NCI-H1694 (cell line): ENCODE data around the gene HRH3.

Experiments
- DNase-seq: peaks from one replicate; lab custom pipeline; 2025; lab: John Stamatoyannopoulos, UW

HRH3 gene

DNA sequence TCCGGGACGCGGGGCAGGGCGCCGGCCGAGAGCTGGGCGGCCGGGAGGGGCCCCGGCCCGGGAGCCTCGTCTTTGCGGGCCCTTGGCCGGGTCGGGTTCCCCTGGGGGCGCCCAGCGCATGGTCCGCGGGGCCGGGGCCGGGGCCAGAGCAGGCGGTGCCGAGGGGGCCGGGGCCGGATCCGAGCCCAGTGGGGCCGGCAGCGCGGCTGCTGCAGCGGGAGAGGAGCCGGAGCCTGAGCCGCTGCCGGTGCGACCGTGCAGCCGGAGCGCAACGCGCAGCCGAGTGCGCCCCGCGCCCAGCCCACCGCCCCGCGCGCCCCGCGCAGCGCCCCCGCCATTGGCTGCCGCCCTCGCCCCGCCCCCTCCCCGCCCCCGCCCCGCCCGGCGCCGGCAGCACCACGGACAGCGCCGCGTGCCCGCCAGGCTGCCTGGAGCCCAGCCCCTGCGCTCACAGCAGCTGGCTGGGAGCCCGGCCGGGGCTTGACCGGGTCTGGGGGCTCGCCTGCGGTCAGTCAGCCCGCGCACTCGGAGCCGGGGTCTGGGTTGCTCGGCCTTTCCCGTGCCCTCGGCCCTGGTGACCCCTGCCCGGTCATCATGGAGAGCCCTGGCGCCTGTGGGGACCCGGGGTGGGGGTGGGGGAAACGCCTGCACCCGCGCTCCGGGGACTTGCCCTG, at the start of gene HRH3:
Gene HRH3 (minus strand): TSS at position 287 of the 674 bp plus-strand sequence. CDS start 308 bp downstream, outside the sequence.
- DNase-seq, result no peak

DNA sequence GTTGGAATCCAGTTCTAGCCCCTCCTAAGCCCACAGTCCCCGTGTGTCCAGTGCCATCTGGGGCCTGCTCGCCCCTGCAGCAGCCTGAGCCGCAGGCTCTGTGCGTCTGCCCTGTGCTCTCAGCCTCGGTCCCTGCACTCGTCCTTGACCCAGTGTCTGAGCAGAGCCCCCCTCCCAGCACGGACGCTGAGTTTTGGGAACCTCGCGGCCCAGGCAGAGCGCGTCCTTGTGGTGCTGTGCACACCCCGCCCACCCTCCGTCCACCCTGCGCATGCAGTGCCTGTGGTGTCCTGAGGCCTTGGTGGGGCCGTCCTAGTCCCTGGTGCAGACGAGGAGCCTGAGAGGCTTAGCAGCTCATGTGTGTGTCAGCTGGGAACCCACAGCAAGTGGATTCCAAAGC, 49.8 kb upstream of the HRH3 start:
- no peak for DNase-seq

DNA sequence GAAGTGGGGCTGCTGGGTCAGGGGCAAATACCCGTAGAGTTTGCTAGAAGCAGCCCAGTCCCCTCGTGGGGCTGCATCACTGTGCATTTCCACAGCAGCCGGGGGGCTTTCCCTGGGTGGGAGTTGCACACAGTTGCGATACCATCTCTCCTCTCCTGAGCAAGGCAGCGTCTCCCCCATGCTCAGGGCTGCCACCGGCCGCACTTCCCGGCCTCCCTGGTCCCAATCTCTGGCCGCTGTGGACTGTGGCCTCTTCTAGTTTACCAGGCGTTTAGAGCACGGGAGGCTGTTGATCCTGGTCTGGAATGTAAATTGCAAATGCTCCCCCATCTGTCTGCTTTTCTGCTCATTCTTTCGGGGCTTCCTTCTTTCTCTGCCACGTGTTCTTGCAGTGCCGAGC, 49.3 kb upstream of the HRH3 start:
- no peak for DNase-seq

DNA sequence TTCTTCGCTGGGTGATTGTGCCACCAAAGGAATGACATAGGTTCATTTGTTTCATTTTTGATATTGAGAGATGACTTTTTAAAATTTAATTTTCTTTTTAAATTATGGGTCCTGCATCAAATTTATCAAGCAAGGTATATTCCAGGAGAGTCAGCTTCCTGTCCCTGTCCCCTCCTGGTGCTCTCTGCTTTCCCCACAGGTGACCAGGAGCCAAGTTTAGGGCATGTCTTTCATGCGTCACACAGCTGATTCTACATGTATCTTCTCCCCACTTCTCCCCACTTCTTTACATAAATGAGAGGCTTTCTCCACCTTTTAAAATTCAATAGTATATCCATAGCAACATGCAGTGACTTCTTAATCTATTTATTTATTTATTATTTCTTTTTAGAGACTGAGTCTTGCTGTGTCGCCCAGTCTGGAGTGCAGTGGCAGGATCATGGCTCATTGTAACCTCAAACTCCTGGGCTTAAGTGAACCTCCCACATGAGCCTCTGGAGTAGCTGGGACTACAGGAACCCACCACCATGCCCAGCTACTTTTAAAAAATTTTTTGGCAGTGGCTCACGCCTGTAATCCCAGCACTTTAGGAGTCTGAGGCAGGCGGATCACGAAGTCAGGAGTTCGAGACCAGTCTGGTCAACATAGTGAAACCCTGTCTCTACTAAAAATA, 48.3 kb upstream of the HRH3 start:
- DNase-seq, result no peak

DNA sequence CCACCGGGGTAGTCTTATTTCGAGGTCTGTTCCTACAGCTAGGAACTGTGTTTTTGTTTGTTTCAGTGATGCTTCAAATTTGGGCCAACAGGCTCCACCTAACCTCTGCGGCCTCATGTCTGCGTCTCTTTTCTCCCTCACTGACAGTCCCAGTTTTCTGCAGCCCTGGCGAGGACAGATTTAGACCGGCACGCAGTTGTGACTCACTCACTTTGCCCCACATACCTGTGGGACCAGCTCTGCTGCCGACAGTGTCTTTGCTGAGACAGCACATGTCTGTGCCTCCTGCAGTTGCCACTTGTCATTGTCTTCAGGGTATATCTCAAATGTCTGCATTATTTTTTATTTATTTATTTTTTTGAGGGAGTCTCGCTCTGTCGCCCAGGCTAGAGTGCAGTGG, 47.5 kb upstream of the HRH3 start:
- DNase-seq, result no peak

DNA sequence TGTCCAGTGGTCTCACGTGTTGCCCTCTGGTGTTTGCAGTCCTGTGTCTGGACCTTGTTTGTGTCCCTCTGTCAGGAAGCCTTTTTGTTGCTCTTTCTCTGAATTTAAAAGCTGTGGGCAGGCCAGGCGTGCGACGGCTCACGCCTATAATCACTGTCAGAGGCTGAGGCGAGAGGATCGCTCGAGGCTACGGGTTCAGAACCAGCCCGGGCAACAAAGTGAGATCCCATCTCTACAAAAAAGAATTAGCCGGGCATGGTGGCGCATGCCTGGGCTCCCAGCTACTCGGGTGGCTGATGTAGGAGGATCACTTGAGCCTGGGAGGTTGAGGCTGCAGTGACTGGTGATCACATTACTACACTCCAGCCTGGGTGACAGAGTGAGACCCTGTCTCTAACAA, 46.8 kb upstream of the HRH3 start:
- DNase-seq, result no peak

DNA sequence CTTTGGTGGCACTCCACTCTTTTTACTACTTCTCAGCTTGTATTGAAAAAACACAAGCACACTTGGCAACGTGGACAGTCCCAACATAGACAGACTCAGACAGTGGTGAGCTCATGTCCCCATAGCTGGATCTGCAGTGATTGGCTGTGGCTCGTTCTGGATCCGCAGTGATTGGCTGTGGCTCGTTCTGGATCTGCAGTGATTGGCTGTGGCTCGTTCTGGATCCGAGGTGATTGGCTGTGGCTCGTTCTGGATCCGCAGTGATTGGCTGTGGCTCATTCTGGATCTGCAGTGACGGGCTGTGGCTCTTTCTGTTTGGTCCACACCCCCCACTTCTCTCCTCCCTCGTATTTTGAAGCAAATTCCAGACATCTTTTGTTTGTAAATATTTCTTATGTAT, 46.3 kb upstream of the HRH3 start:
- DNase-seq, result no peak

DNA sequence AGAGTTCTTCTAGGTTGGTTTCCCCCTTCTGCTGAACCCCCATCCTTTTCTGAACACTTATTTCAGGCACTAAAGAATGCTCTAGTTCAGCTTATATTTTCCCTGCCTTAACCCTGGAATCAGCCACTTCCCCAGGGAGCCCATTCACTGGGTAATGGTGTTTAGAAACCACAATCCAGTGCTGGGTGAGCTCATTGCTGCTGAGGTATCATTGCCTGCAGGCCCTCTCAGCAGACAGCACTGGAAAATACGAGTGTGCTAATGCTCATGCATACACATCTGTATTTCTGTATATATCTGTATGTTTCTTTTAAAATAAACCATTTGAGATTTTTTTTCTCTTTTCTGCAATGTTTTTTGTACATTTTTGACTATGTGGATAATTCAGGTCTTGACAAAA, 45.3 kb upstream of the HRH3 start:
- DNase-seq, result no peak

DNA sequence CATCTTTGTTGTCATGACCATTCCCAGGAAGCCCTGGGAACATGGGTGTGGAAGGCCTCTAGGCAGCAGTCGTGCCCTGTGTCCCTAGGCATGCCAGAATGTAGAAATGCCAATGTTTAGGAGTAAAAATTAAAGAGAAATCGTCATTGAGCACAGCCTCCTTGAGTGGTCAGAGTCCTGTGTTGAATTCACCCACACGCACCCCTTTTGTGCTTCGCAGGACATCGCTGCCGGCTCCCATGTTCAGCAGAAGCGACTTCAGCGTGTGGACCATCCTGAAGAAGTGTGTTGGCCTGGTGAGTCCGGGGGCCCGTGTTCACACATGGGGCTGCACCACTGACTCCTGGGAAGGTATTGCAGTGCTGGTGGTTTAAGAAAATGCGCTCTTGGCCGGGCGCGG, 43.3 kb upstream of the HRH3 start:
- DNase-seq, result no peak

DNA sequence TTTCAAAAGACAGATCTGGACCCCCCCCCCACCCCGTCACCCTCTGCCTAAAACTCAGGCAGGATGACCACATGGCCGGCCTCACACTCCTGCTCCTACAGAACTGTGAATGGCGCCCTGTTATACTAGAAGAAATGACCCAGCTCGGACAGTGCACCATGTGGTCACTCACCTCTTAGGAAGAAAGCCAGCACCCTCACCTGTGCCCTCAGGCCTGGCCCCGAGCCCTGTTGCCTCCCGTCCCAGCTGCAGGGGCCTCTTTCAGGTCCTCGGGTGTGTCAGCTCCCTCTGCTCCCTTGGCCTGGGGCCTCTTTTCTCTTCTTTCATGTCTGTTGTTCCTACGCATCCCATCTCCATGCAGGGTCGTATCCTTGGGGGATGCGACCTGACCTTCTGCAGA, 42.0 kb upstream of the HRH3 start:
- no peak for DNase-seq

DNA sequence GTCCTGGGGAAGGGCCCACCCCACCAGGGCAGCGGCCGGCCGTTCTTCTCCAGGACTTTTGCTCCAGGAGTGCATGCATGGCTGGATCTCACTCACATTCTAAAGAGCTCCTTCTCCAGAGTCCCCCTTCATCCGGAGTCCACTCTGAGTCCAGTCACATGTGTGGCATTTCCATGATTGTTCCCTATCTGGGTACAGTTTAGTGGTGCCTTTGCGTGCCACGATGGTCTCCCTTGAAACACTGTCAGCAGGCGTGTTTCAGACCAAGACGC, 39.2 kb upstream of the HRH3 start:
- no peak for DNase-seq

DNA sequence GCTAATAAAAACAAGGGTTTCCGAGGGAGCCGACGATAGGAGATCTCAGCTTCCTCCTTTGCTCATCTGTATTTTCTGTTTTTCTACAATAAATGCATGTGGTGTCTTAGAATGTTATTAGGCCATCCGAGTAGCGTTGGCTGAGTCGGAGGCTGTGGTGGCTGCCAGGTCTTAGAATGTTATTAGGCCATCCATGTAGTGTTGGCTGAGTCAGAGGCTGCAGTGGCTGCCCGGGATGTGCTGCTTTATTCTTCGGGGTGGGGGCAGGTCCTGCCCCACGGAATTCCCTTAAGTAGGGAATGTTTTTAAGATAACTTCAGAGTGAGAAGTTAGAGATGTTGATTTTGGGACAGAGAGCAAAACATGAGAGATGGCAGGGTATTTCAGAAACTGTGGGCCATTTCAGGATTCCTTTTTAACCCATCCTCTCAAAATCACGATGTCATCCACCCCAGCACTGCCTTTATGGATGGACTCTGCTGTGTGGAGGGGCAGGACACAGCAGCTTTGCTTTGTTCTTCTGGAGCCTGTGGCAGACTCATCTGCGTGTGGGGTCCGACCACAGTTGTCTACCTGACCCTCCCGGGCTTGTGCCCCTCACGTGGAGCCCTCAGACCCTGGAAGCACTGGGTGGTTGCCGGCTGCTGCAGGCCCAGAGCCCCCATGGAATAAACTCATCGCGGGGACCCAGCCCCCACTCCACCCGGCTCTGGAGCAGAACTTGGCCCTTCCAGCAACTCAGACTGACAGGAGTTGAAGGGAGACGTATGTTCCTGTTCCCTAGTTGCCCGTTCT, 38.6 kb upstream of the HRH3 start:
- DNase-seq, result no peak

DNA sequence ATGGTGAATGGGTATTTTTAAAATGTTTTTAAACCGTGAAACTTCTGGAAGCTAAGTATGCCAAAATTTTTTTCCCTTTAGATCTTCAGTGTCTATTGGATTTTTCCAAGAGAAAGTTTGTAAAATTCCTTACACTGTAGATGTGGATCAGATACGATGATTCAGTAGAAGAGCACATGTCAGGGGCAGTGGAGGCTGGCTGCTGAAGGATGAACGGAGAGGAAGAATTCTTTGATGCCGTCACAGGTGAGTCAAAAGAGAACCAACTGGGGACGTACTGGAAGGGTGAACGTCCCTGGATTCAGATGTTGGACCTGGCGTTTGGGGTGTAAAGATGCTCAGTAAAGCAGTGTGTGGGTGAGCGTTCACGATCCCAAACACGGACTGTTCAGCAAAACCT, 35.9 kb upstream of the HRH3 start:
- DNase-seq, result no peak

DNA sequence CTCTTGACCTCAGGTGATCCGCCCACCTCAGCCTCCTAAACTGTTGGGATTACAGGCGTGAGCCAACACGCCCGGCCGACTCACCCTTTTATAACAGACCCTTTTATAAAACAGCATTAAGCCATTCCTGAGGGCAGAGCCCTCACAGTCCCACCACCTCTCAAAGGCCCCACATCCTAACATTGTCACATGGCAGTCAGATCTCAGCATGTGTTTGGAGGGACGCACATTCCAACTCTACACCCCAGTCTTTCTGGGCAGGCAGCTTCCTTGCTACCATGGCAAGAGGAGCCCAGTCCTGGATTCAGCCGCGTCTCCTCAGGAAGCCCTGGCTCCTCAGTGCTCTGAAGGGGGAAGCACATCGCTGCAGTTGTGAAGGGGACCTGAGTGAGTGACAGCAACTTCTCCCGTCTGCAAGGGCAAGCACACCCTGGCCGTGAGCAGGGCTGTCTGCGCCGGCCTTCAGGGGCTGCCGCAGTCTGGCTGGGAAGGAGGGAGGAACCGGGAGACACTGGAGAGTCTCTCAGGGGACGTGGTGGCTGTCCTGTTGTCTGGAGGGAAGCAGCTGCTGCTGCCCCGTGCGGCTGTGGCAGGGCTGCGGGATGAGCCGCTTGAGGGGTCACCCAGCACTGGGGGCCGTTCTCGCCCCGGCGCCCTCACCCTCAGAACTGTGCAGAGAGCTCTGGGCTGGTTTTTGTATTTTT, 34.1 kb upstream of the HRH3 start:
- no peak for DNase-seq

DNA sequence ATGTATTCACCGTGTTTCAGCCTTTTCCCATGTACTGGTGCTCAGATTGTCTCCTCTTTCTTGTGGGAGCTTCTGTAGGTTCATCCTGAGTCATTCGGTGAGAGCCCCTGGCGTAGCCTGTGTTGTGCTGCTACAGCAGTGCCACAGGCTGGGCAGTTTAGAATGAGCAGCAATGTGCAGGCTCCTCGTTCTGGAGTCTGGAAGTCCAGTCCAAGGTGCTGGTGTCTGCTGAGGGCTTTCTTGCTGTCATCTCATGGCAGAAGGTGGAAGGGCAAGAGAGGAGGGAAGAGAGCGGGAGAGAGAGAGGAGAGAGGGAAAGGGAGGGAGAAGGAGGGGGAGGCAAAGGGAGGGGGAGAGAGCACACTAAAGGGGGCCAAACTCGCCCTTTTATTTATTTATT, 33.3 kb upstream of the HRH3 start:
- DNase-seq, result no peak

DNA sequence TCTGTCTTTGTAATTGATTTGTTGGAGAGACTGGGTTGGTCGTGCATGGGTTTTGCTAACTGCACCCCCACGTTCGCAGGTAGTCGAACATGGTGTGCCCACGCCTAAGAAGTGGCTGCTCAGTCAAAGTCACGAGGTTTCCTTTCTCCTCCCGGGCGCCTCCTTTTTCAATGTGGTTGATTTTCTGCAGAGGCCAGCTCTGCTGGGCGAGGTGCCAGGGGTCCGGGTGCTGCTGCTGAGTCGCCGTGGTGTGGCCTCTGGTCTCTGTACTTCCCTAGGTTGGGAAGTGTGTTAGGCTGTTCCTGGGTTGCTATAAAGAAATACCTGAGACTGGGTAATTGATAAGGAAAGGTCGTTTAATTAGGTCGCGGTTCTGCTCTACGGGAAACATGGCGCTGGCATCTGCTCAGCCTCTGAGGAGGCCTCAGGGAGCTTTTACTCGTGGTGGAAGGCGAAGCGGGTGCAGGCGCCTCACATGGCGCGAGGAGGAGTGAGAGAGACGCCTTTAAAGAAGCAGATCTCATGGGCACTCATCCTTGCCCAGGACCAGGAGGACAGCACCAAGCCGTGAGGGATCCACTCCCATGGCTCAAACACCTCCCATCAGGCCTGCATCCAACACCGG, 32.4 kb upstream of the HRH3 start:
- DNase-seq, result no peak

DNA sequence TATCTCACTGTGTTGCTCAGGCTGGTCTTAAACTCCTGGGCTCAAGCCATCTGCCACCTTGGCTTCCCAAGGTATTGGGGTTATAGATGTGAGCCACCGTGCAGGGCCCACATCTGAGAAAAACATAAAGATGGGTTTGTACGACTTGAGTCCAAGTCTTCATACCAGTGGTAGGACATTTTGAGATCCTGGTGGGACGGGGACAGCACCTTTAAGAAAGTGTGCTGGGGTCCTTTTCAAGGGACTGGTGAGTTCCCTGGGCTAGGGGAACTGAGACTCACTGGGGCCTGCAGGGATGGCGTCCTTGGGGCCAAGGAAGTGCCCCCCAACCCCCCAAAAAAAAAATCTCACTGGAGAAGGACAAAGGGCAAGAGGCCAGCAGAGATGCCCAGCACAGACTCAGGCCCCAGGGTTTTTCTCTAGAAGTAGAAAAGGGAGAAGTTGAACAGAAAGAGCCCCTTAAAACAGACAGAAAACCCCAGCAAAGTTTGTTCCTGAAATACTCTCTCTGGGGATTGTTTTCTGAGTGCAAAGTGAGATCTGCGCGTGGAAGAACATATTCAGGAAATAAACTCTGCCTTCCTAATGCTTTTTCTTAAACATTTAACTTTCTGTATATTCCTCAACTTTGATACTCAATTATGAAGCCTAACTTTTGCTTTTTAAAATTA, 28.9 kb upstream of the HRH3 start:
- no peak for DNase-seq

DNA sequence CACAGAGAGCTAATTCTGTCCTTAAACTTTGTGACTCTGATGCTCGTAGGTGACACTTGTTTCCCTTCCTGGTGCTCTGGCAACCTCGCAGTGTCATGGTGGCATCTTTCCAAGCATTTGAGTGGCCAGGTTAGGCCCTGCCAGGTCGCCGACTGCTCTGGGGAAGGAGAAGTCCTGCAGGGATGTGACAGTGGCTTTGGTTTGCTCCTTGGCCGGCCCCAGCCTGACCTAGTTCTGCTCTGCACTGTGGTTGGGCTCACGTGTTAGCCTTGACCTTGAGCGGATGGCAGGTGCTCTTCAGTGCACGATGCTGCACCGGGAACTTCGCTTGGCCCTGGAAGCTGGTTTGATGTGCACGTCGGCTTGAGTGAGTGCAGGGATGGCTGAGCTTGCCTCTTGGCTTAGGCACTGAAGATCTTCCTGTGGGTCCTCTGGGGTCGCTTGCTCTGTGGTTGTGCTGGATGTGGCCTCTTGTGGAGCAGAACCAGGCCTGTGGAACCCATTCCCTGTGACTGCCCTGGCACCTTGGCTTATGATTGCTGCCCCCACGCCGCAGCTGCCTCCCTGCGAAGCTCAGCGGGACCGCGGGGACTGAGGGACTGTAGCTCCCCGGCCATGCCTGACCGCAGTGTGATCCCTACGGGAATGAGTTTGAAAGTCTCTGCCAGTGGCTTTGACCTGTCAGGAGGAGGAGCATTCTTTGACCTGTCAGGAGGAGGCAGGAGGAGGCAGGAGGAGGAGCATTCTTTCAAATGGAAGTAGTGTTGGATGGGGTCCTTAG, 27.0 kb upstream of the HRH3 start:
- DNase-seq, result no peak

DNA sequence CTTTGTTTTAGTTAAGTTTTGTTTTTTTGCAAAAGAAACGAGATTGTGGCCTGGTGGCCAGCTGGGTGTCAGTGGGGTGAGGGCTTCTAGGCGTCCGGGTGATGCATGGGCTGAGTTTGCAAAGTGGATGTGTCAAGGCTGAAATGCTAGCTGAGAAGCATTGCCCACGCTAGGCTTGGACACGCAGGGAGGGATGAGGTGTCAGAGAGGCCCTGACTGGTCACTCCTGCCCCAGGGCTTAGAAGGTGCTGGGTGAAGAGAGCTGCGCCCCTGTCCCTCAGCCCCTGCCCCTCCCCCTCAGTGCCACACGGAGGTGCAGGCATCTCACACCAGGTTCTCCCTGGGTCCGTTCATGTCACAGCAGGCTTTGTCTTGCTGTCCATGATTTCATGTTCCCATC, 26.4 kb upstream of the HRH3 start:
- no peak for DNase-seq

DNA sequence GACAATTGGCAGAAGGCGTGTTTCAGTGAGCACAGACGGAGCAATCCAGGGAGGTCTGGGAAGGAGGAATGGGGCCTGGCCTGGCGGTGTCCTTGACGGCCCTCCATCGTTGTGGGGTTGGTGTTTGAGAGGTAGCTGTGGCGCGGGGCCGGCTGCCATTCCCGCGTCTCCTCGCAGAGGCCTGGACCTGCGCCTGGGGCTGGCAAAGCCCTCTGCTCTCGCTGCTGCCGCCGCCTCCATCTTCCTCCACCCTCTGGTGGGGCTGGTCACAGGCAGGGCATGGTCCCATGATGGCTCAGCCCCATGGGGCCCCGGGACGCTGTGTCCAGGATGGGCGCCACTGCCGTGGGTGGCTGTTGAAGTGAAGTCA, 25.8 kb upstream of the HRH3 start:
- no peak for DNase-seq

DNA sequence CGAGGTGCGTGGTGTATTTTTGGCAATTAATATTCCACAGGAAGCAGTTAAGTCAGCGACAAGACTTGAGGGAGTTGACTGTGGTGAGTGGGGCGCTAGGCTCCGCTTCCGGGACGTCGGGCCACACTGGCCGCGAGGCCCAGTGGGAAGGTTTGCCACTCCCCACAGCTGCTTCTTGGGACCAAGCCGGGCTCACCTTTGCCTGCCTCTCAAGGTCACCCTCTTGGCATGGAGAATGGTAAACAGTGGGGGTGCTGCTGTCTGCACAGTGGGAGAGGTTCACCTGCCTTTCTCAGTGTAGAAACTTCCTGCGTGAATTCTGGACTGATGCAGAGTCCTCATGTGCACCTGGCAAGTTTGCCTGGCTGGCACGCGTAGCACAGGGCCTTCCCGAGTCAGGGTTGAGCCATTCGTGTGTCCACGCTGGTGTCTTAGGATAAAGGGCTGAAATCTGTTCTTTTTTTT, 24.6 kb upstream of the HRH3 start:
- no peak for DNase-seq
